ENCODE data around the gene ATXN8OS.
A peak's percentile ranks its signal among the peaks of the same experiment; 100 is the strongest.

GRCh38 chr13:70098669-70099068, 9.0 kb upstream of the ATXN8OS start:
- TF ChIP-seq CTCF (IDR thresholded peaks at IDR 0.05) (peak; percentile 63), FOXM1 (IDR thresholded peaks at IDR 0.05; ENCODE audit: low read depth) (no peak), MXI1 (IDR thresholded peaks at IDR 0.05; ENCODE audit: low read depth, low read length) (no peak), GABPA (IDR thresholded peaks at IDR 0.05; ENCODE audit: low read depth) (no peak), POLR2AphosphoS5 (IDR thresholded peaks at IDR 0.05; ENCODE audit: low read depth, low read length) (no peak), TCF12 (IDR thresholded peaks at IDR 0.05) (no peak), EP300 (IDR thresholded peaks at IDR 0.05; ENCODE audit: borderline replicate concordance in 1 of 2, low read depth in 1 of 2, low read length in 1 of 2) (no peak), TEAD4 (IDR thresholded peaks at IDR 0.05; ENCODE audit: borderline replicate concordance, insufficient read depth) (no peak), RXRA (IDR thresholded peaks at IDR 0.05; ENCODE audit: borderline replicate concordance, low read depth) (no peak)
- TF ChIP-seq, protein P1, sequence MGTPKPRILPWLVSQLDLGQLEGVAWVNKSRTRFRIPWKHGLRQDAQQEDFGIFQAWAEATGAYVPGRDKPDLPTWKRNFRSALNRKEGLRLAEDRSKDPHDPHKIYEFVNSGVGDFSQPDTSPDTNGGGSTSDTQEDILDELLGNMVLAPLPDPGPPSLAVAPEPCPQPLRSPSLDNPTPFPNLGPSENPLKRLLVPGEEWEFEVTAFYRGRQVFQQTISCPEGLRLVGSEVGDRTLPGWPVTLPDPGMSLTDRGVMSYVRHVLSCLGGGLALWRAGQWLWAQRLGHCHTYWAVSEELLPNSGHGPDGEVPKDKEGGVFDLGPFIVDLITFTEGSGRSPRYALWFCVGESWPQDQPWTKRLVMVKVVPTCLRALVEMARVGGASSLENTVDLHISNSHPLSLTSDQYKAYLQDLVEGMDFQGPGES (IDR thresholded peaks at IDR 0.05; ENCODE audit: low read depth, low read length): no peak
- TF ChIP-seq, protein P2, sequence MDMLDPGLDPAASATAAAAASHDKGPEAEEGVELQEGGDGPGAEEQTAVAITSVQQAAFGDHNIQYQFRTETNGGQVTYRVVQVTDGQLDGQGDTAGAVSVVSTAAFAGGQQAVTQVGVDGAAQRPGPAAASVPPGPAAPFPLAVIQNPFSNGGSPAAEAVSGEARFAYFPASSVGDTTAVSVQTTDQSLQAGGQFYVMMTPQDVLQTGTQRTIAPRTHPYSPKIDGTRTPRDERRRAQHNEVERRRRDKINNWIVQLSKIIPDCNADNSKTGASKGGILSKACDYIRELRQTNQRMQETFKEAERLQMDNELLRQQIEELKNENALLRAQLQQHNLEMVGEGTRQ (IDR thresholded peaks at IDR 0.05; ENCODE audit: borderline replicate concordance, low read depth, low read length): no peak
- TF ChIP-seq, protein P3, sequence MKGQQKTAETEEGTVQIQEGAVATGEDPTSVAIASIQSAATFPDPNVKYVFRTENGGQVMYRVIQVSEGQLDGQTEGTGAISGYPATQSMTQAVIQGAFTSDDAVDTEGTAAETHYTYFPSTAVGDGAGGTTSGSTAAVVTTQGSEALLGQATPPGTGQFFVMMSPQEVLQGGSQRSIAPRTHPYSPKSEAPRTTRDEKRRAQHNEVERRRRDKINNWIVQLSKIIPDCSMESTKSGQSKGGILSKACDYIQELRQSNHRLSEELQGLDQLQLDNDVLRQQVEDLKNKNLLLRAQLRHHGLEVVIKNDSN (IDR thresholded peaks at IDR 0.05; ENCODE audit: borderline replicate concordance, low read depth): no peak
